HuH-7 (cell line): ENCODE measurements around the gene DNAJC1.

Experiments used
- DNase-seq: peaks from one replicate; pipeline ENCODE4 v3.0.0; 2011; ENCODE audit warnings: low spot score

DNAJC1 gene

DNA sequence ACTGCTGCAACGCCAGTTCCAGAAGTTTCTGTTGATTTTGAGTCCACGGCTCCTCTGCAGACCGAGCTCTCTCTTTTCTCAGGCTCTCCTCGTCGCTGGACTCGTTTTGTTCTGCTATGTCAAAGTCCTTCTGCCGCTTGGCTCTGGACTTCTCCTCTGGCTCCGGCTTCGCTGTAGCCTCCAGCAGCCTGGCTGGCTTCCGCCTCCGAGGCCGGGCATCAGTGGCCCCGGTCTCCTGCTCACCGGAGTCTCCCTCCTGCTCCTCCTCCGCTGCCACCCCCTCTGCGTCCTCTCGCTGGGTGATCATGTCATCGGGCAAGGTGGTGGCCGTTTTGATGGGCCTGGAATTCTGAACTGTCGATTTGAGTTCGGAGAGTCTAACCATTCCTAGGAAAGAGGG is 244.3 kb downstream of the DNAJC1 start:
- no peak for DNase-seq

GRCh38 chr10:21758696-21759095 is 244.8 kb downstream of the DNAJC1 start:
- DNase-seq: no peak

DNA sequence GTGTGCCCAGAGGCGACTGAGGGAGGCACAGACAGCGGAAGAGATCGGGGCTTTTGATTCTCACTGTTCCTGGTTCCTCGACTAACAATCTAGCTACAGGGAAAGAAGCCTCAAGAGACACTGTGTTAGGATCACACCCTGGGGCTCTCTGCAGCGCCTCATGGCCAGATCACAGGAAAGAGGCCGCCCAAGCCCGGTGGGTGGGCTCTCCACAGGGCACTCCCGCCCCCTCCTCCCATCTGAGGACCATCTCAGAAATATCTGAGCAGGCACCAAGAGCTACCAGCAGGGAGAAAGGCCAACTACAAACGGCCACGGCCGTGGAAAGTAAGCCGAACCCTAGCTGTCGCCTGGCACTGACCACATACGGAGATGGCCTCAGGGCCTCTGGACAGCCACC is 245.3 kb downstream of the DNAJC1 start:
- DNase-seq: no peak

DNA sequence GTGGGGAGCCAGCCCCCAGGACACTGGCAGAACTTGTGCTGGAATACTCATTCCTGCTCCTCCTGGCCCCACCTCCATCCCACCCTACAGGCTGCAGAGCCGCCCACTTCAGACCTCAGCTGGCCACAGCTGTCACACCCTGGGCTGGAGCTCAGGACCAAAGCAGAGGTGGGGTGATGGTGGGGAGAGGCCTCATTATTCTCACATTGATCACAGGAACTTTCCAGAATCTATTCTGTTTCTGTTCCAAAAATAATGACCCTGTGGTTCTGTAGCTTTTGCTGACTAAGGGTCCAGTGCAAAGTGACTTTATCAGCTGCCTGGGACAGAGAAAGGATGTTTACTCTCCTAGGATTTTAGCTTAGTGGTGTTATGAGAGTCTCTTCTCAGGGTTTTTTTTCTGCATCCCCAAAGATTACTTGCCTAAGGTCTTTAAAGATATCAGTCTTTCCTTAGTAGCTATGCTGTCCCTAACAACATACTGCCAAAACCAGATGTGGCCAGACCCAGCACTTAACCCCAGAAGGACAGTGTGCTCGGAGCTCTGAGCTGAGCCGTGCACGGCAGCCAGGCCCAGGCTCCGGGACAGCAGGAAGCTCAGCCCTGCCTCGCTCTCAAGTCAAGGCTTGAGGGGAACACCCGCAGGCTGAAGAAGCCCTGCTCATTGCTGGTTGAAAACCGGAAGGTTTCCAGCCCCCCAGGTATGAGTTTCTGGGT is 246.2 kb downstream of the DNAJC1 start:
- no peak for DNase-seq

GRCh38 chr10:21756707-21757106 is 246.8 kb downstream of the DNAJC1 start:
- DNase-seq: no peak

DNA sequence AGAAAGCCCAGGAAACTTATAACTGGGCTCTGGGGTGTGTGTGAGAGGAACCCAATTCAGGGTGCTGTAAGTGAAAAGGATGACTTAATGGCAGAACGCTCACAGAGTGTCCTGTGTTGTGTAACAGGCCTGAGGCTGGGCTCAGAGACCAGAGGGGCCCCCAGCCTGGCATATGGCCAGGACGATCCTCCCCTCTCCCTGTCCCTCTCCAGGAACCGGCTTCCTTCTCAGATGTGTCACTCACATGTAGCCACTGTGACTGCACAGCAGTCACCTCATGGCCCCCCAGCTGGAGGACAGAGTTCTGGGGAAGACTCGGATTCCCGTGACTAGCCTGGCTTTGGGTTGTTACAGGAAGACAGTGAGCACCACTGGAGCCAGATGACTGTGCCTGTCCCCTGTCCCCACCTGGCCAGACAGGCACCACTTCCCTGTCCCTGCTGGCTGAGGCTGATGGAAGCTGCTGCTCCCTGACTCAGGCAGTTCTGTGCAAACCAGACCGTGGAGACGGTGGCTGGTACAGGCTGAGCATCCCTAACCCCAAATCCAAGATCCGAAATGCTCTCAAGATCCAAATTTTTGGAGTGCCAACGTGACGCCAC is 249.0 kb downstream of the DNAJC1 start:
- peak; percentile 68 for DNase-seq

DNA sequence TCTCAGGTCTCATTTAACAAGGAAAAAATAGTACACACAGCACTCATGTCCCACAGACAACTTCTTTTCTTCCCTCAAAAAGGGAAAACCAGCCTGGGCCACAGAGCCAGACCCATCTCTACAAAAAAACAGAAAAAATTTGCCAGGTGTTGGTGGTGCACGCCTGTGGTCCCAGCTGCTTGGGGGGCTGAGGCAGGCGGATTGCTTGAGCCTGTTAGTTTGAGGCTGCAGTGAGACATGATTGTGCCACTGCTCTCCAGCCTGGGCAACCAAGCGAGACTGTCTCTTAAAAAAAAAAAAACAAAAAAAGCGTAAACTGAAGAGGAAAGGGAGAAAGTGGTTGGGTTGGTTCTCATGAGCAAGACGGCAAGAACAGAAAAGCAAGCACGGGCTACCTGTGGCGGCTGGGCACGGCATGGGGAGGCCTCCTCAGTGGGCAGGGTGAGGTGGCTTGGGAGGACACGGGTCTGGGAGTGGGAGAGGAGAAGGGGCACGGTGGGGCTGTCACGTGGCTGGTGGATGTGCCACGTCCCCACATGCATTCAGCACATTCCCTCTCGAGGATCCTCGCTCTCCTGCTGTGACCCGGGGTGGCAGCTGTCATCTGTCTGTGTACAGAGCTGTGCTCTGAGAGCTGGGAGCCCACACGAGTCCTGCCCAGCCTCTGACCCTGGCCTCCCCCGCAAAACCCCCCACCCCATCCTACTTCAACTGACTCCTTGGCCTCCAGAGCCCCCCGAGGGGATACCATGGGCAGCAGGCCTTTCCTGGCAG is 249.8 kb downstream of the DNAJC1 start:
- no peak for DNase-seq

DNA sequence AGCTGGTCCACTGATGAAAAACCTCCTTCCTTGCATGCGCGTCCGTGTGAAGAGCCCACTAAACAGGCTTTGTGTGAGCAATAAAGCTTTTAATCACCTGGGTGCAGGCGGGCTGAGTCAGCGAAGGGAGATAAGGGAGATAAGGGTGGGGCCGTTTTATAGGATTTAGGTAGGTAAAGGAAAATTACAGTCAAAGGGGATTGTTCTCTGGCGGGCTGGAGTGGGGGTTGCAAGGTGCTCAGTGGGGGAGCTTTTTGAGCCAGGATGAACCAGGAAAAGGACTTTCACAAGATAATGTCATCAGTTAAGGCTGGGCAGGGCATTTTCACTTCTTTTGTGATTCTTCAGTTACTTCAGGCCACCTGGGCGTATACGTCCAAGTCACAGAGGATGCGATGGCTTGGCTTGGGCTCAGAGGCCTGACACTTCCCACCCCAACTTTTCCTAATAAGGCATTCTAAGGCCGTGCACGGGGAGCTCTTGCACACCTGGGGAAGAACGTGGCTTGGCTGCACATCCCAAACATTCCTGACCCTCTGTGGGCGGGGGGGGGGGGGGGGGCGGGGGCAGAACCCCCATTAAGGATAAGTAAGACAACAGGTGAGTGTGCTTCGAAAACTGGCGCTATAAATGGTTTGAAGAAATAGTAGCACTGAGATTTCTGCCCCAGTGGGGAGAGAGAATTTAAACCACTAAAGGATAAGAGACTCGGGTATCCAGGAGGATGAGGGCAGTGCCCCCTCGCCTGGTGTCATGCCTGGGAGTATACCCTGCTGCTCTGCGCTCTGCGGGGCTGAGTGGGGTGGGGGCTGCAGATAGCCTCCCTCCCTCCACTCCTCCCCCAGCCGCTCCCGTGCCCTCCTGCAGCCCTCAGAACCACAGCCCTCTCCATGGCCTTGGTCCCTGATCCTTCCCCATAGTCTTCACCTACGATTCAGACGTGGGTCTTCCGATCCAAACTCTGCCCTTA is 251.9 kb downstream of the DNAJC1 start:
- no peak for DNase-seq

DNA sequence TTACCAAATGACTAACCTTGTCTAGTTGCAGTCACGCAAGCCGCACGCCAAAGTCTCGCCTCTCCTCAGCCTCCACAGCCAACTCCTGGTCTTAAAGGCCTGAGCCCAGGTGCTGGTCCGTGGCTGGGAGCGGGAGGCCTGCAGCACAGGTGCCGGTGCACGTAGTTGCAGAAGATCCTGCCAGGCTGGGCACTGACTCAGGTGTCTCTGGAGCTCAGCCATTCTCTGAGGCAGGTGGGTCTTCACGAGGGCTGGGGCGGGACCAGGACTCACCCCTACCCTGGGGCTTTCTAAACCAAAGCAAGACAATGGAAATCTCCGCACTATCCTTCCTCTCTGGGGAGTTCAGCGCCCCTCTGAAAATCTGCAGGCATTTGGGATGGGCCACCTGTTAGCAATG is 253.1 kb downstream of the DNAJC1 start:
- no peak for DNase-seq

- DNase-seq: no peak
Measured at GRCh38 chr10:21749788-21750187, 253.7 kb downstream of the DNAJC1 start.

- no peak for DNase-seq
Measured at GRCh38 chr10:21747809-21748208, 255.7 kb downstream of the DNAJC1 start.

DNA sequence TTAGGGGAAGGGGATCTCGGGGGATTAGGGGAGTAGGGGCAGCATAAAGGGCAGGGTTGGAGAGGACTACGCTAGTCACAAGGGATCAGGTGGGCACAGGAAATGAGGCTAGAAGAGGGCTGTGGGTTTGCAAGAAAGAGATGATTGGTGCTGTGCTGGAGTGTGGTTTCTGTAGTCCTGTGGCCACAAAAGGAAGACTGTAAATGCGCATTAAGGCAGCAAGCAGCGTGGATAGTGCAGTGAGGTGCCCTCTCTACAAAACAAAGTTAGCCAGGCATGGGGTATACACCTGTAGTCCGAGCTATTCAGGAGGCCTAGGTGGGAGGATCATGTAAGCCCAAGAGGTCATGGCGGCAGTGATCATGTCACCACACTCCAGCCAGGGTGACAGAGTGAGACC is 257.4 kb downstream of the DNAJC1 start:
- DNase-seq: no peak

- no peak for DNase-seq
Measured at GRCh38 chr10:21744223-21744622, 259.3 kb downstream of the DNAJC1 start.

GRCh38 chr10:21742740-21743412 is 260.7 kb downstream of the DNAJC1 start:
- no peak for DNase-seq

DNA sequence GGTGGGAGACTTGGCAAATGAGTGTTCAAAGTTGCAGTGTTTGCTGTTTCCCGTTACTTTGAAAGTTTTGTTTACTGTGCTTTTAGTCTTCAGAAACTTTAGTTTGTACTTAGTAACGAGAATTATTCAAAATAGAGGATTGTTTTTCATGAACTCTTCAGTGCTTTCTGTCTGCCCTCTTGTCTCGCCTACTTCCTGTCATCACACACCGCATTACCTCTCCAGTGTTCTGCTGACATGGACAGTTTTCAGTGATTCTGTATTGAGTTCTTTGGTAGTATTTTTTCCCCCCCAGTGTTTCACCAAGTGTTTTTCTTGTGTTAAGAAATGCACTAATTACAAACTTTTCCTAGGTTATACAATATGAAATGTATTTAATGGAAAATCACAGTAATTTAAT is 262.5 kb downstream of the DNAJC1 start:
- no peak for DNase-seq

GRCh38 chr10:21737106-21737505 is 266.4 kb downstream of the DNAJC1 start:
- DNase-seq: no peak

DNA sequence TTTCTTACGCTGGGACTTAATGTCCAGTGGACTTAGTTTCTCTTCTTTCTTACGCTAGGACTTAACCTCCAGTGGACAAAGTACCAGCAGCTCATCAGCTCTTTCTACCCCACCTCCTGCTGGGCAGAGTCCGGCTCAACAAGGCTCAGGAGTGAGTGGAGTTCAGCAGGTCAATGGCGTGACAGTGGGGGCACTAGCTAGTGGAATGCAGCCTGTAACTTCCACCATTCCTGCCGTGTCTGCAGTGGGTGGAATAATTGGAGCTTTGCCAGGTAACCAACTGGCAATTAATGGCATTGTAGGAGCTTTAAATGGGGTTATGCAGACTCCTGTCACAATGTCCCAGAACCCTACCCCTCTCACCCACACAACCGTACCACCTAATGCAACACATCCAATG is 269.8 kb downstream of the DNAJC1 start:
- DNase-seq: no peak

- DNase-seq: peak; percentile 76
Measured at GRCh38 chr10:21732067-21732772, 271.3 kb downstream of the DNAJC1 start.

- DNase-seq: no peak
Measured at GRCh38 chr10:21728618-21729017, 274.9 kb downstream of the DNAJC1 start.

DNA sequence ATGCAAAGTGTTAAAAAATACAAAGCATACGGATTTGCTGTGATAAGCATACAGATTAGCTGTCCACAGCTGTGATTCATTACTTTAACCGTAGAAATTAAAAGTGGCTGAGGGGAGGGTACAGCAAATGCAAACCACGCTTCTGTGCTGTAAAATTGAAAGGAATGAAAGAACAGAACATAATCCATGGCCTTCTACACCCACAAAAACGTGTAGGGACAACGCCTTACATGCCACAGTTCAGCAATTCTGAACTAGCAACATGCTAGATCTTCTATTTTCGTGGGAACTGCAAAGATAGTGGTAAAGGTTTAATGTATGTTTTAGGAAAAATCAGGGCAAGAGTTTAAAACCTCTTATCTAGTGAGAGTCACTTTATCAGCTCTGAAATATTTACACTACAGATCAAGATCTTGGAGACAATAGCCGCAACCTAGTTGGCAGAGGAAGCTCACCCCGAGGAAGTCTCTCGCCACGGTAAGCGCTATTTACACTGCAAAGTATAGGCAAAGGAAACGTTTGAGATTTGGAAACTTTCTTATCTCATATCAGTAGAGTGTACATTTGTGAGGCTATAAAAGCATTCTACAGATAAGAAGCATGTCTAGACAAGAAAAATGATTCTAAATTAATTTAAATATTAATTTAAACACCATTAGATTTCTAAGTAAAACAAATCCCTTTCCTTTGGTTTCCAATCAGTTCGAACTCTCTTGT is 275.9 kb downstream of the DNAJC1 start:
- DNase-seq: no peak
